Panc1 (cell line): ENCODE measurements around the gene VAMP3. TPM values are rescaled to one million over a fixed set of nuclear protein-coding genes. Genes with fewer than 3 reads are reported as not detected.

Source experiments
- ATAC-seq: fragments of 200-7000 bp; cut with Tn5 transposase; 2 replicates; pipeline ENCODE4 v1.9.1; 2020; ENCODE audit warnings: mild to moderate bottlenecking, moderate library complexity
- BruUV-seq: library from RNA; stranded (reverse); fragments of 400-500 nt; replicated peaks from 2 replicates; lab custom pipeline; 2021; lab: Mats Ljungman, UMichigan
- CTCF ChIA-PET: fragments of 300-600 bp; sonication (Branson Sonifier 250); formaldehyde crosslinking; loops from one replicate; lab custom pipeline; 2022; ENCODE audit warnings: antibody characterized with exemption; lab: Charles Lee
- POLR2A ChIA-PET: fragments of 300-600 bp; sonication (Branson Sonifier 250); formaldehyde crosslinking; loops from one replicate; lab custom pipeline; 2022; ENCODE audit warnings: antibody characterized with exemption; lab: Charles Lee
- DNase-seq: peaks from one replicate; pipeline ENCODE4 v3.0.0-alpha.2; 2010; ENCODE audit warnings: low read depth, low spot score
- H3K27ac ChIP-seq: 2 replicates; pipeline ENCODE4 v1.5.1; 2011; ENCODE audit warnings: mild to moderate bottlenecking, low read length, inconsistent platforms
- H3K27me3 ChIP-seq: fragments of 200-500 bp; sonication (Bioruptor generic); 2 replicates; pipeline ENCODE4 v1.6.0; 2014; ENCODE audit warnings: low read length, inconsistent platforms; ENCODE audit not compliant: control insufficient read depth, insufficient read depth
- H3K36me3 ChIP-seq: fragments of 200-500 bp; sonication (Bioruptor generic); 2 replicates; pipeline ENCODE4 v1.5.1; 2014; ENCODE audit warnings: inconsistent platforms, mild to moderate bottlenecking, low read length, moderate library complexity; ENCODE audit not compliant: control insufficient read depth, insufficient read depth
- H3K4me1 ChIP-seq: 2 replicates; pipeline ENCODE4 v1.5.1; 2011; ENCODE audit warnings: inconsistent platforms, mild to moderate bottlenecking, low read length, moderate library complexity; ENCODE audit not compliant: control insufficient read depth, insufficient read depth
- H3K4me3 ChIP-seq, 2 experiments: 2 replicates each; pipeline ENCODE4 v1.5.1; 2011 to 2012; ENCODE audit warnings: low read depth in 2 of 2, low read length in 2 of 2, mild to moderate bottlenecking in 2 of 2, inconsistent platforms in 1 of 2, moderate library complexity in 1 of 2
- H3K9me3 ChIP-seq: fragments of 200-500 bp; sonication (Bioruptor generic); 2 replicates; pipeline ENCODE4 v1.5.1; 2014; ENCODE audit warnings: low read depth, mild to moderate bottlenecking, inconsistent platforms, low read length, moderate library complexity; ENCODE audit not compliant: control insufficient read depth, insufficient read depth
- CTCF ChIP-seq: fragments of 450-650 bp; IDR thresholded peaks from 2 replicates; pipeline ENCODE4 v1.5.1; 2017; ENCODE audit warnings: mild to moderate bottlenecking
- POLR2AphosphoS5 ChIP-seq: IDR thresholded peaks from 2 replicates; pipeline ENCODE4 v1.6.1; 2012; ENCODE audit warnings: mild to moderate bottlenecking, low read depth, low read length, moderate library complexity
- REST ChIP-seq, 2 experiments: IDR thresholded peaks; 2 replicates each; pipeline ENCODE4 v1.6.1; 2011 to 2012; ENCODE audit warnings: low read depth in 2 of 2, control low read depth in 1 of 2, low read length in 1 of 2, mild to moderate bottlenecking in 1 of 2, moderate library complexity in 1 of 2; ENCODE audit not compliant: insufficient read depth in 1 of 2
- SIN3A ChIP-seq: IDR thresholded peaks from 2 replicates; pipeline ENCODE4 v1.6.1; 2012; ENCODE audit warnings: low read depth, mild to moderate bottlenecking, low read length, moderate library complexity, borderline replicate concordance; ENCODE audit not compliant: insufficient read depth
- TCF7L2 ChIP-seq: IDR thresholded peaks from 2 replicates; pipeline ENCODE4 v1.6.1; 2011; ENCODE audit warnings: mild to moderate bottlenecking, low read depth, low read length, inconsistent platforms
- in situ Hi-C: cut with HindIII; loops from 2 replicates; pipeline ENCODE4 v1.10.0; 2016; ENCODE audit warnings: low sequenced_read_pairs, low pct_unique_long_range_greater_than_20kb
- intact Hi-C: fragments of 100-400 bp; cut with micrococcal nuclease; formaldehyde crosslinking; loops from one replicate; pipeline ENCODE4 v1.10.0; 2022; ENCODE audit not compliant: unreplicated experiment
- total RNA-seq: library from RNA; stranded (reverse); gene quantifications from one replicate; pipeline ENCODE4 v1.2.1, GENCODE V29; 2021; ENCODE audit not compliant: unreplicated experiment

VAMP3 gene
- total RNA-seq, 1 experiment from 2014 or later: 106 TPM

- ChIA-PET POLR2A (no interaction called here), CTCF (no interaction called here)
- in situ Hi-C loops: no loop called here
- Histone ChIP-seq H3K36me3 (peaks cover 2% of the 10 kb centered on the region; the same call in 1 of the 2 replicates), H3K27ac (no peak overlapping the region), H3K27me3 (no peaks in the 10 kb centered on the region), H3K4me1 (no peaks in the 10 kb centered on the region), H3K4me3 (no peak overlapping the region), H3K9me3 (no peaks in the 10 kb centered on the region)
- intact Hi-C loops: no loop called here
- no peak for ATAC-seq
- BruUV-seq: no TSS peak
- no peak for TF ChIP-seq TCF7L2
- no peak for TF ChIP-seq CTCF
- no peak for TF ChIP-seq SIN3A
- no peak for TF ChIP-seq REST (IDR thresholded peaks at IDR 0.05; ENCODE audit: insufficient read depth in 1 of 2, low read depth in 2 of 2, low read length in 1 of 2)
- TF ChIP-seq POLR2AphosphoS5: no peak
- DNase-seq: no peak
Measured at GRCh38 chr1:7826363-7826762, 55.3 kb downstream of the VAMP3 start.

- Histone ChIP-seq H3K9me3 (no peaks in the 10 kb centered on the region), H3K4me3 (no peak overlapping the region), H3K27ac (no peak overlapping the region), H3K4me1 (no peaks in the 10 kb centered on the region), H3K27me3 (no peaks in the 10 kb centered on the region), H3K36me3 (peaks cover 2% of the 10 kb centered on the region; the same call in 1 of the 2 replicates)
- no TSS peak for BruUV-seq
- no peak for TF ChIP-seq SIN3A
- no peak for TF ChIP-seq CTCF
- TF ChIP-seq REST (IDR thresholded peaks at IDR 0.05; ENCODE audit: insufficient read depth in 1 of 2, low read depth in 2 of 2, low read length in 1 of 2): no peak
- no peak for TF ChIP-seq POLR2AphosphoS5
- TF ChIP-seq TCF7L2: no peak
- POLR2A ChIA-PET: interaction anchor here (0.6 kb wide), 1 partner anchor 65 kb away, joined by 10 read pairs; no protein-coding TSS in a partner anchor
- ATAC-seq: no peak
- intact Hi-C loops: no loop called here
- CTCF ChIA-PET: no interaction called here
- no peak for DNase-seq
- in situ Hi-C loops: no loop called here
Measured at GRCh38 chr1:7827126-7827955, 56.2 kb downstream of the VAMP3 start.
